HepG2 (cell line): ENCODE measurements around the gene MEGF6. TPM values are rescaled to one million over a fixed set of nuclear protein-coding genes. Genes with fewer than 3 reads are reported as not detected.

ENCODE experiments used
- ZMYM2 ChIP-seq: sonication (generic); formaldehyde crosslinking; IDR thresholded peaks from 2 replicates; pipeline ENCODE4 v1.8.0; 2022; ENCODE audit warnings: mild to moderate bottlenecking, missing genetic modification reagents
- polyA plus RNA-seq, 8 experiments: library from polyadenylated mRNA; depleted of rRNA in 3 of 8; stranded (reverse) in 7 of 8; unstranded in 1 of 8; fragments of >200 nt; fragmentation: Illumina TruSeq in 4 of 8; extraction: Trizol in 4 of 8; gene quantifications; 2 replicates each; pipeline versions ENCODE4 v1.2.1 to v1.2.3, GENCODE V29; 2011 to 2016; ENCODE audit warnings: low read depth in 4 of 8, missing spikeins in 1 of 8, mixed read lengths in 1 of 8; ENCODE audit not compliant: insufficient read depth in 1 of 8
- total RNA-seq, 5 experiments: library from RNA; depleted of rRNA; stranded (reverse); fragments of >200 nt; fragmentation: Illumina TruSeq; extraction: Trizol; gene quantifications; 2 replicates each; pipeline ENCODE4 v1.2.3, GENCODE V29; 2016; ENCODE audit warnings: low read depth in 1 of 5
- TF ChIP-seq, protein P1 (sequence below): sonication (generic); formaldehyde crosslinking; IDR thresholded peaks from 2 replicates; pipeline ENCODE4 v1.9.0; 2021; ENCODE audit warnings: missing genetic modification reagents, mild to moderate bottlenecking, borderline replicate concordance
- TF ChIP-seq, protein P2 (sequence below): sonication (generic); formaldehyde crosslinking; IDR thresholded peaks from 2 replicates; pipeline ENCODE4 v1.4.0; 2020; ENCODE audit warnings: missing genetic modification reagents
- TF ChIP-seq, protein P3 (sequence below), 2 experiments: fragments of 450-650 bp in 1 of 2; sonication (generic) in 1 of 2; formaldehyde crosslinking; IDR thresholded peaks; 2 replicates each; pipeline versions ENCODE4 v1.5.0 to v1.8.0; 2020 to 2022; ENCODE audit warnings: mild to moderate bottlenecking in 1 of 2, missing genetic modification reagents in 1 of 2

Gene MEGF6
- total and polyA plus RNA-seq, 2 of the 13 experiments (the other 11 are each of a cell fraction or from before 2014, with no cell fraction given), result 1.9 TPM

DNA sequence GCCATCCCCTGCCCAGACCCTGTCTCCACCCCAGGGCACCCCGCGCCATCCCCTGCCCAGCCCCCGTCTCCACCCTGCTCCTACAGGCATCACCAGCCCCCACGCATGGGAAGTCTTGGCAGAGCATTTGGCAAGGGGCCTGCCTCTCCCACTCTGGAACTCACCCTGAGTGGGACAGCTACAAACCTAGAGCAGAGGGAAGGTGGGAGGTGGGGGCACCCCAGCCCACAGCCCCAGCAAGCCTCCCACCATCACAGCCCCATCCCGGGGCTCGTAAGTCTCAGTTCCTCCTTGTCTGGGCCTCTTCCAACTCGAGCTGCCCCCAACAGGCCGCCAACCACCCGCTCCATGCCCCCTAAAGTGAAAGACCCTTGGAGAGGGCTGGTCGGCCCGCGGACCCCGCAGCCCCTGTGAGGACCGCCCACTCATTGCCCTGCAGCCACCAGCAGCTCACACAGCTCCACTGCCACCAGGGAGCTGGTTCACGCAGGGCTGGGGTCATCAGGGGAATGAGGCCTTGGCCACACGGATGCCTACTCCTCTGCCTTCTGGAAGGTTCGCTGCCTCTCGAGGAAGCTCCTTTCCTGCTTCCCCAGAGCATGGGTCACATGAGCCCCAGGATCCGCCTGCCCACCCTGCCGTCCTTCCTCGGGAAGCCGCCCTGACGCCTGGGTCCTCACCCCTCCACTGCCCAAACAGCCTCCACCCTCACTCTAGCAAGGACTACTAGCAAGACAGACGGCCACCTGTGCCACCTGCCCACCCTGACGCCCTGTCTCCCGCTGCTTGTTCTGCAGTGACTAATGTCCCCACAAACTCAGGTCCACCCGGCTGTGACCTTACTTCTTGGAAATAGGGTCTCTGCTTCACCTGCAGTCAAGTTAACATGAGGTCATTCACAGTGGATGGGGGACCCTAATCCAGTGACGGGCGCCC, 14.4 kb downstream of the MEGF6 start (continued):
- TF ChIP-seq, protein P1, sequence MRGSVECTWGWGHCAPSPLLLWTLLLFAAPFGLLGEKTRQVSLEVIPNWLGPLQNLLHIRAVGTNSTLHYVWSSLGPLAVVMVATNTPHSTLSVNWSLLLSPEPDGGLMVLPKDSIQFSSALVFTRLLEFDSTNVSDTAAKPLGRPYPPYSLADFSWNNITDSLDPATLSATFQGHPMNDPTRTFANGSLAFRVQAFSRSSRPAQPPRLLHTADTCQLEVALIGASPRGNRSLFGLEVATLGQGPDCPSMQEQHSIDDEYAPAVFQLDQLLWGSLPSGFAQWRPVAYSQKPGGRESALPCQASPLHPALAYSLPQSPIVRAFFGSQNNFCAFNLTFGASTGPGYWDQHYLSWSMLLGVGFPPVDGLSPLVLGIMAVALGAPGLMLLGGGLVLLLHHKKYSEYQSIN (CRISPR knock-in tag), result no peak
- TF ChIP-seq ZMYM2 (CRISPR knock-in tag), result no peak
- TF ChIP-seq, protein P2, sequence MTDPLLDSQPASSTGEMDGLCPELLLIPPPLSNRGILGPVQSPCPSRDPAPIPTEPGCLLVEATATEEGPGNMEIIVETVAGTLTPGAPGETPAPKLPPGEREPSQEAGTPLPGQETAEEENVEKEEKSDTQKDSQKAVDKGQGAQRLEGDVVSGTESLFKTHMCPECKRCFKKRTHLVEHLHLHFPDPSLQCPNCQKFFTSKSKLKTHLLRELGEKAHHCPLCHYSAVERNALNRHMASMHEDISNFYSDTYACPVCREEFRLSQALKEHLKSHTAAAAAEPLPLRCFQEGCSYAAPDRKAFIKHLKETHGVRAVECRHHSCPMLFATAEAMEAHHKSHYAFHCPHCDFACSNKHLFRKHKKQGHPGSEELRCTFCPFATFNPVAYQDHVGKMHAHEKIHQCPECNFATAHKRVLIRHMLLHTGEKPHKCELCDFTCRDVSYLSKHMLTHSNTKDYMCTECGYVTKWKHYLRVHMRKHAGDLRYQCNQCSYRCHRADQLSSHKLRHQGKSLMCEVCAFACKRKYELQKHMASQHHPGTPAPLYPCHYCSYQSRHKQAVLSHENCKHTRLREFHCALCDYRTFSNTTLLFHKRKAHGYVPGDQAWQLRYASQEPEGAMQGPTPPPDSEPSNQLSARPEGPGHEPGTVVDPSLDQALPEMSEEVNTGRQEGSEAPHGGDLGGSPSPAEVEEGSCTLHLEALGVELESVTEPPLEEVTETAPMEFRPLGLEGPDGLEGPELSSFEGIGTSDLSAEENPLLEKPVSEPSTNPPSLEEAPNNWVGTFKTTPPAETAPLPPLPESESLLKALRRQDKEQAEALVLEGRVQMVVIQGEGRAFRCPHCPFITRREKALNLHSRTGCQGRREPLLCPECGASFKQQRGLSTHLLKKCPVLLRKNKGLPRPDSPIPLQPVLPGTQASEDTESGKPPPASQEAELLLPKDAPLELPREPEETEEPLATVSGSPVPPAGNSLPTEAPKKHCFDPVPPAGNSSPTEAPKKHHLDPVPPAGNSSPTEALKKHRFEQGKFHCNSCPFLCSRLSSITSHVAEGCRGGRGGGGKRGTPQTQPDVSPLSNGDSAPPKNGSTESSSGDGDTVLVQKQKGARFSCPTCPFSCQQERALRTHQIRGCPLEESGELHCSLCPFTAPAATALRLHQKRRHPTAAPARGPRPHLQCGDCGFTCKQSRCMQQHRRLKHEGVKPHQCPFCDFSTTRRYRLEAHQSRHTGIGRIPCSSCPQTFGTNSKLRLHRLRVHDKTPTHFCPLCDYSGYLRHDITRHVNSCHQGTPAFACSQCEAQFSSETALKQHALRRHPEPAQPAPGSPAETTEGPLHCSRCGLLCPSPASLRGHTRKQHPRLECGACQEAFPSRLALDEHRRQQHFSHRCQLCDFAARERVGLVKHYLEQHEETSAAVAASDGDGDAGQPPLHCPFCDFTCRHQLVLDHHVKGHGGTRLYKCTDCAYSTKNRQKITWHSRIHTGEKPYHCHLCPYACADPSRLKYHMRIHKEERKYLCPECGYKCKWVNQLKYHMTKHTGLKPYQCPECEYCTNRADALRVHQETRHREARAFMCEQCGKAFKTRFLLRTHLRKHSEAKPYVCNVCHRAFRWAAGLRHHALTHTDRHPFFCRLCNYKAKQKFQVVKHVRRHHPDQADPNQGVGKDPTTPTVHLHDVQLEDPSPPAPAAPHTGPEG (CRISPR knock-in tag), result no peak
- TF ChIP-seq, protein P3, sequence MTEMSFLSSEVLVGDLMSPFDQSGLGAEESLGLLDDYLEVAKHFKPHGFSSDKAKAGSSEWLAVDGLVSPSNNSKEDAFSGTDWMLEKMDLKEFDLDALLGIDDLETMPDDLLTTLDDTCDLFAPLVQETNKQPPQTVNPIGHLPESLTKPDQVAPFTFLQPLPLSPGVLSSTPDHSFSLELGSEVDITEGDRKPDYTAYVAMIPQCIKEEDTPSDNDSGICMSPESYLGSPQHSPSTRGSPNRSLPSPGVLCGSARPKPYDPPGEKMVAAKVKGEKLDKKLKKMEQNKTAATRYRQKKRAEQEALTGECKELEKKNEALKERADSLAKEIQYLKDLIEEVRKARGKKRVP (CRISPR knock-in tag; IDR thresholded peaks at IDR 0.05), result no peak
